Ramos (cell line): ENCODE data around the gene KCTD15.

Experiments
- in situ Hi-C: fragments of 300-500 bp; cut with MboI; formaldehyde crosslinking; loops from one replicate; pipeline ENCODE4 v1.14.3; 2022; ENCODE audit warnings: low sequenced_read_pairs; ENCODE audit not compliant: unreplicated experiment

The KCTD15 gene

DNA sequence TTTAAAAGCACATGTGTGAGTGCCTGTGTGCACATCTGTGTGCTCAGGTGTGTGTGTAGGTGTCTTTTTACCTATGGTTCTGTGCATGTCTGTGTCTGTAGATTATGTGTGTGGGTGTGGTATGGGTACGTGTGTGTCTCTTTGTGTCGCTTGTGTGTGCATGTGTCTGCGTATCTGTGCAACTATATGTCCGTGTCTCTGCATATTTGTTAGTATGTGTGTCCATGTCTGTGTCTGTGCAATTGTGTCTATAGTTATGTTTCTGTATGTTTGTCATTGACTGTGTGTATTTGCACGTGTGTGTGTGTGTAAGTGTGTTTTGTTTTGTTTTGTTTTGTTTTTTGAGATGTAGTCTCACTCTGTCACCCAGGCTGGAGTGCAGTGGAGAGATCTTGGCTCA lies 7.3 kb upstream of the KCTD15 start:
- in situ Hi-C loops = loop anchor here (10.0 to 25.0 kb wide), 3 partner anchors 305 to 548 kb away; no protein-coding TSS in a partner anchor

DNA sequence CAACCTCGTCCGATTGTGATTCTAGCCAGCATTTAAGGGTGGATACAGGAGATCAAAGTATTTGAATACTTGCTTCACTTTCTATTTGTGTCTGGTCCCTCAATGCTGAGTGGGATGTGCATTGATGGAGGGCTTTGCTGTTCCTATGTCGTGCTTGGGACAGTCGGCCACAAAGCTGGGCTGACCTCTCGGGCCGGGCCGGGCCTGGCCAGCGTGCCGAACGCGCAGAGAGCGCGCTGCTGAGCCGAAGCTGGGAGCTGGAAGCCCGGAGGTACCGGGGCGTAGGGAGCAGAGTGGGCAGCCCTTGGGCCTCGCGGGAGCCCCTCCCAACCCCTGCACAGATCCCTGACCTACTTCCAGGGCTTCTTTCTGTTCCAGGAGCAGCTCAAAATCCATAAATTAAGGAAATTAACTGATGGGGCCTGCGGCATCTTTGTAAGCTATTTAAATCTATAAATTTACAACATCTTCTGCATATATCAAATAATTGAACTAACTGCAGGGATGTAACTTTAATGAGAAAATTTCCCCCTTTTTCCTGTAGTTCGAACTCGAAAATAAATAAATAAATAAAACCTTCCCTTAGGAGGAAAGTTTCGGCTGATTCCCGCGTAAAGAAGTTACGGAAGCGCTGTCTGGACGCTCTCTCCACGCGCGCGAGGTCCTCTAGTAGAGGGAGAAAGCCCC lies 1.8 kb upstream of the KCTD15 start:
- in situ Hi-C loops = loop anchor here (25.0 kb wide), 1 partner anchor 542 kb away; no protein-coding TSS in a partner anchor

DNA sequence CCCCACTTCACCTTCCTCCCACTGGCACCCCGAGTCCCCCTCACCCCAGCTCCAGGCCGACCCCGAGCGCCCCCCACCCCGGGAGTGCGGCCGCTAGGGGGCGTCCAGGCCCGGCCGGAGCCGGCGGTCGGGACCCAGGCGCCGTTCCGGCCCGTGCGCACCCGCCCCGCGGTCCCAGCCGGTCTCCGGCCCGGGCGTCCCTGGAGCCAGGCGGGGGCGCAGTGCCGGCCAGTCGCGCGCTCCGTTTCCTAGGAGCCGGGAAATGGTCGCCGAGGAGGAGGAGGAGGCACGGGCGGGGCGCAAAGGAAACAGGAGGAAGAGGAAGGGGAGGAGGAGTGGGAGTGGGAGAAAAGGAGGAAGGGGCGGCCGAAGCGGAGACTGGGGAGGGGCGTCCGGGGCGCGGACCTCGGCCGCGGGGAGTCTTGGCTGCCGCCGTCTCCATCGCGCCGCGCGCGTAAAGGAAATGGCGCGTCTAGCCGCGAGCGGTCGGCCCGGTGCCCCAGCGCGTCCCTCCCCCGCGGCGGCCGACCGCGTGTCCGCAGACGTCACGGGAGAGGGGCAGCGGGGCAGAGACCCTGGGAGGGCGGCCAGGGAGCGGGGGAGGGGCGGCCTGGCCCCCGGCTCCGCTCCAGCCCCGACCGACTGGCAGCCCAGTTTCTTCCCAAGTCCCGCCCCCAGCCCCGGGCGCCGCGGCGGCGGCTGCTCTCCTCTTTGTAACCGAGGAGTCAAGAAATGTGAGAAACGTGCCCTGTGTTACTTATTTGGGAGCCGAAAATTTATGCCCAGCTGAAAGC lies 1.1 kb upstream of the KCTD15 start:
- in situ Hi-C loops = loop anchor here (25.0 kb wide), 1 partner anchor 542 kb away; no protein-coding TSS in a partner anchor

DNA sequence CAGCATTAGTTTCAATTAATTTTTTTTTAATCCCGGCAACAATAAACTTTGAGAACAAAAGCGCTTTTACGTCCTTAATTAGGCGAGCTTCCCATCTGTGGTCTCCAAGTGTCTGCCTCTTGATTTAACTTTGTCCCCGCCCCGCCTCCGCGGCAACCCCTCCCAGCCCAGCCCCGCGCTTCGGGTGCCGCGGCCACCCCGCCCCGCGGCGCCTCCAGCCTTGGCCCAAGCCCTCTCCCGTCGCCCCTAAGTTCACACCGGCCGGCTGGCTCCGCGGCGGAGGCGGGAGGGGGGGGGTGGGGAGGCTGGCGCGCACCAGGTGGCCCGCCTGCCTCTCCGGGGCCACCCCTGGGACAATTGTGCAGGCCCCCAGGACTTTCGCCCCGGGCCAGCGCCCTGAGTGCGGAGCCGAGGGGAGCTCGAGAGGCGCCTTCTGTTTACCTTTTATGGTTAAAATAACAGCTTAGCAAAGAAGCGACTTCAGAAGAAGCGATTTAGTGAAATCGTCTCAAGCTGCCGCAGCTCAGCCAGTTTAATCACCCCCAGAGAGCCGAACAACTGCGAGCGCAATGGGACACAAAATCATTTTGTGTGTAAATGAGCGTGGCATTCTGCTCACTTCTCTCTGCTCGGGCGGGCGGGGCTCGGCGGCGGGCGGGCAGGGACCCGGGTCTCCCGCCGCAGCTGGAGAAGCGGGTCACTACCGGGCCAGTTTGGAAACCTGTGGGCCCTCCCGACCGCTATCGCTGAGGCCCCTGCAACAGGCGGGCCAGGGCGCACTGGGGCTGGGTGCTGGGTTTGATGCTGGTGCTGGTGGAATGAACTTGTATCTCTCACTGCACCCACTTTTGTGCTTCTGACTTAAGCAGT lies 1.4 kb downstream of the KCTD15 start:
- in situ Hi-C loops = loop anchor here (25.0 kb wide), 1 partner anchor 539 kb away; no protein-coding TSS in a partner anchor

DNA sequence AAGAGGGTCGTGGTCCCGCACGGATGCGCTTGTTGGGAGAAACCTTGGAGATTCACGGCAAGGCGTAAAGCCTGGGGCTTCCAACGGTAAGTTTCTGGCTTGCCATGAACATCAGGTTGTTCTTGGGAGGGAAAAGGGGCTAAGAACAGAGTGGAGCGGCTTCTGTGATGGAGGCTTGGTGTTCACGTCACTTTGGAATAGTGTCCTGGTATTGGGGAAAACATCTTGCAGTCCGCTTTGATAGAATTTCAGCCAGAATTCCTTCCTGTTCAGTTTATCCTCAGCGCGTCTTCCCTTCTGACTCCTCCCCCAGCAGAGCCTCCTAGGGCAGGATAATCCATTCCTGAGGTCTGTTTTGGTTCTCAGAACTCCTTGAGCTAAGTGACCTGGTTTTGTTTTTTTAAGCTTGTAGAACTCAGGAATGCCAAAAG lies 2.0 kb downstream of the KCTD15 start:
- in situ Hi-C loops = loop anchor here (25.0 kb wide), 1 partner anchor 539 kb away; no protein-coding TSS in a partner anchor

DNA sequence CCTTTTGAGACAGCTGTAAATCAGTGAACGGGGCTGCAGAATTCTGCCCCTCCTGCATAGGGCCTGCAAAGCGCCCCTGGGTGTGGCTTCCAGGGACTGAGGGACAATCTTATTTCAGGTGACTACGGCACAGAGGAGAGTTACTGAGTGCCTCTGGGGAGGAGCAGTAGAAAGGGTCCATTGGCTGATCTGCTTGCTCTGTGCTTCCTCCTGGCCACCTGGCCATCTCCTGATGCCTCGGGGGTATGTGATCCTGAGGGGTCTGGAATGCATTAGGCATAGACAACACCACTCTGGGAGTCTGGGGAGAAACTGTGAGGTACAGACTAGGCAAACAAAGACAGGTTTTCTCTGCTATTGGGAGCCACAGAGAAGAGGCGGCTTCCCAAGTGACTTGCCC lies 2.8 kb downstream of the KCTD15 start:
- in situ Hi-C loops = loop anchor here (25.0 kb wide), 1 partner anchor 538 kb away; no protein-coding TSS in a partner anchor

DNA sequence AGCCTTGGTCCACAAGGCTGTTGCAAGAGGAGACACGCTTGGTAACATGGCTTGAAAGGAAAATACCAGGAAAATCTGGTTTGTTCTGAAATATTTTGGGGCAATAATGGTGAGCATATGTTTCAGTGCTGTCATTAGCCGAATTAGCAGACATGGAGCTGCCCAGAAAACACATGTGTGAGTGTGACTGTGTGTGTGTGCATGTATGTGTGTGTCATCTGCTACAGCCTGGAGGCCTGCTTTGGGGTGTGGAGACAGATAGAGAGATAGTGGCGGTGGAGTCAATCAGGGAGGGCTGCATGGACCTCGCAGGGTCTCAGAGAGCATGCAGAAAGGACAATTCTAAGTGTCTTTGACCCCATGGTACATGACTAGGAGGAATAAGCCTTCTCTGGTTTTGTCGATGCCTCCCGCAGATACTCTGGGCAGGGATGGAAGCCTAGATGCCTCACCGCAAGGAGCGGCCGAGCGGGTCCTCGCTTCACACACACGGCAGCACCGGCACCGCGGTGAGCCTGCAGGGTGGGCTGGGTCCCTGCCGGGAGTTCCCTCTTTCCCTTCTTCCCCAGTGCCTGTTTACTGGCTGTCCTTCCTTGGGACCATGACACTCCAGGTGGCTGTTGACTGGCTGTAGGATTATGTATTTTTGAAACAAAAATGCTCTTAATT lies 3.5 kb downstream of the KCTD15 start:
- in situ Hi-C loops = no loop called here

DNA sequence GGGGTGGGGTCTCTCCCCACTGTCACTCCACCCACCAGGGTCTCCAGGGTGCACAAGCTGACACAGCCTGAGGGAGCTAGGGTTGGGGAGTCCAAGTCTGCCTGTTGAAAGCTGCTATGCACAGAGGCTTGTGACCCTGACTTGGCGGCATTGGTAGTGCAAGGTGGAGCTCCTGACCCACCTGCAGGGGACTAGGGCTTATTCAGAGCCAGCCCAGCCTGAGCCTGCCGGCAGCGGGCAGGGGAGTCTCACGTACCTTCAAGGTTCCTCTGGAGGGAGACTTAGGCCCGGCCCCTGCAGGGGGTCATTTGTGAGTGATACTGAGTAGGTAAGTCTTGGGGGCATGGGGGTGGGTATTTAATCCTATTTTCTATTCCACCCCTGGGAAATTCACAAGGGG lies 4.7 kb downstream of the KCTD15 start:
- in situ Hi-C loops = no loop called here

DNA sequence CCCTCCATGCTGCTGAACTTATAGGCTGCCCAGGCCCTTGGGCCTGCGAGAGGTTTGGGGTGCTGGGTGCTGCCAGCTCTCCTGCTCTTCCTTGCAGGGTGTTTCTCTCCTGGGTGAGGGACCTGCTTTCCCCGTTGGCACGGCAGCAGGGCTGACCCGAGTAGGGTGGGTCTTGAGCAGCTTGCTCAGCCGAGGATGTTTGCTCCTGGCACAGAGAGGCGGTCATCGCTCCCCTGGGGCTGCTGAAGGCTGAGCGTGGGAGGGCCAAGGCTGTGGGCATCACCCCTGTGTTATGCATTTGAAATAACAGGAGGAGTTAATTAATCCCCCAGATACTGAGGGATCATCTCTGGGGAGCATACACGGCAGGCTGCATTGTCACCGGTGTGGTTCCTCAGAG lies 5.3 kb downstream of the KCTD15 start:
- in situ Hi-C loops = no loop called here

DNA sequence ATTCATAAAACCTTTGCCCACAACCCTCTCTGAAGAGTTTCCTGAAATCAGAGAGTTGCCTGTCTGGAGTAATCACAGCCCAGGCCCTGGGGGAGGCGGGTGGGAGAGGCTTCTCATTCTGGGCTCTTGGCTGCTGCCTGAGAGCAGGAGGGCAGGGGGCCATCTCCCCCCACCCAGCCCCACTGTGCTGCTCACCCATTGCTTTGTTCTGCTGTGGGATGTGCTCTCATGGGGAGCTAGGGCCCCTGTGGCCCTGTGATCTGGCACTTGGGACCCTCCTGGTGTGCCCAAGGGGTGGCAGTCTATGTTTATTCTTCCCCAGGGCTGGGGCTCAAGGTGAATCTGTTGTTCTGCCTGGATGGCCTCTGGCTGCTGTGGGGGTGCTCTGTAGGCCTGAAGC lies 6.1 kb downstream of the KCTD15 start:
- in situ Hi-C loops = no loop called here

DNA sequence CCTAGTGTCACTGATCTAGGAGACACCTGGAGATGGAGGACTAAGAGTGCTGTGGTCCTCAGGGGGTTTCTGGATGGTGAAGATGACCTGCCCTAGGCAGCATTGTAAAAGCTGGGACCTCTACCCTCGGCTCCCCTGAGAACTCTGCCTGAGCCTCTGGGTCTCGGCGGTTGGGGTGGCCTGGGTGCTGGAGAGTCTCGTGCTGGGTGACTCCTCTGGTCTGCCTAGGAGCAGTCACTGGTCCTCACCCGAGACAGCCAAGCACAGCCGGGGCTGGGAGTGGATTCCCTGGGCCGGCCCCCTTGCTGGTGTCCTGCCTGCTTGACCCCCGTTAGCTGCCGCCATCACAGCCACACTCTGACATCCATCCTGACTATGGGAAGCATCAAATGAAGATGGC lies 6.7 kb downstream of the KCTD15 start:
- in situ Hi-C loops = no loop called here

DNA sequence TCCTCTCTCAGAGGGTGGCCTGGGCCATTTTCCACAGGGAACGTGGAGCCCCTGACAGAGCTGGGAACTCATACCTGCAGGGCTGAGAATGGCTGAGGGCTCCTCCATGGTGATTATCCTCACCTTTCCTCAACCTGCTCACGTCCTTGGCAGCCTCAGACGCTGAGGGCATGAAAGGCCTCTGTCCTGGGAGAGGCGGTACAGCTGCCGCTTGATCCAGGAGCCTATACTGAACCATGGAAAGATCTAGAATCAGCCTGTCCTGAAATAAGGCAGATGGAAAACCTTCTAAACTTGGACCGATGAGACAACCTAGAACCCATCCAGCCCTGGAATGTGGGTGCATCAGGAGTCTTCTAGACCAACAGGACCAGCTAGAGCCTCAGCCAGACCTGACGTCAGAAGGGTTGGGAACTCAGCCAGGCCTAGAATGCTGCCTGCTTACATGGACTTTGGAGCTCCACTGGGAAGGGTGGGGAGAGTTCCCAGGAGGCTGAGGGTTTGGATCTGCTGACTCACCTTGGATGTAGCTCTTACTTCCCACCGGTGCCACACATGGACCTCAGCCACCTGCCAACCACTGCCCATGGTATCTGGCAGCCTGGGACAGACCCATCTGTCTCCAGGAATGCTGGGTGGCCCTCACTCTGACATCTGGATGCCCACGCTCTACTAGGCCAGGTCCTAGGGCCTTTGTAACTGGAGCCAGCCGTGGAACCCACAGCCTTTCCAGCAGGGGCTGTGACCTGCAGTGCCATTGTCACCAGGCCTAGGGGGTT lies 7.5 kb downstream of the KCTD15 start:
- in situ Hi-C loops = no loop called here

DNA sequence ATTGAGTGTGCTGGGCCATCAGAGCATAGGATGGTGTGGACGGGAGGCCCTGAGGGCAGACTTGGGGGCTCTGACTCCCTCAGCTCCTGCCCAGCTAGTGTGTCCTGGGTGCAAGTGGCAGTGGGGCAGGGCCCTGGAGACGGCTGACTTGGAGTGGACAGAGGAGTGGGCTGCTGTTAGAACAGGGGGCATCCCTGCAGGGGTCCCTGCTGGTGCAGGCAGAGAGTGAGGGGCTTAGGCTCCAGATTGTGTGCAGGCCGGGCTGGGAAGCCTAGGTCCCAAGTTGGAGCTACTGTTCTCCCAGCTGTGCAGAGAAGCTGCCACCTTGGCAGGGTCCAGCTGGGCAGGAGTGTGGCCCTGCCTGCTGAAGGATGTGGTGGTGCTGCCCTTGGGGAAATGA lies 8.6 kb downstream of the KCTD15 start:
- in situ Hi-C loops = no loop called here

DNA sequence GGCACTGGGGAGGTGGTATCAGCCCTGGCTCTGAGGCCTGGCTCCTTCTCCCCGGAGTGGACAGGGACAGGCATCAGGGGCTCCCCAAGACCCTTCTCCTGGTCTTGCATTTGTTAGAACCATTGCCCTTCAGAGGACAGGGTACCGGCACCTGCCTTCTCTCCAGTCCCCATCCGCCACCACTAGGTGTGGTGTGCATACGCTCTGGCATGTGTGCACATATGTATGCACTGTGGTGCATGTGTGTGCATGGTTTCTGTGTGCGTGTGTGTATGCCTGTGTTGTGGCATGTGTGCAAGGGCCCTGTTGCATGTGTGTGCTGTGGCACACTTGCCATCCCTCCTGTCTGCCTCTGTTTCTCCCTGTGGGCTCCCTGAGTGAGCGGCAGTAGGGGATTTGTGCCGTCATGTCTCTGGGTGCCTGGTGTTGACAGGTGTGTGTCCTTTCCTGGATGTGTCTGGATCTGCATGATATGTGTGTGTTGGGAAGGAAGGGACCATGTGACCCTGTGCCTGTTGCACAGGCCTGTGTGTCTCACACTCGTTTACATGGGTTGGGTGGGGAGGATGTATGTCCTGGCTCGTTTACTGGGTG lies 9.3 kb downstream of the KCTD15 start:
- in situ Hi-C loops = no loop called here

DNA sequence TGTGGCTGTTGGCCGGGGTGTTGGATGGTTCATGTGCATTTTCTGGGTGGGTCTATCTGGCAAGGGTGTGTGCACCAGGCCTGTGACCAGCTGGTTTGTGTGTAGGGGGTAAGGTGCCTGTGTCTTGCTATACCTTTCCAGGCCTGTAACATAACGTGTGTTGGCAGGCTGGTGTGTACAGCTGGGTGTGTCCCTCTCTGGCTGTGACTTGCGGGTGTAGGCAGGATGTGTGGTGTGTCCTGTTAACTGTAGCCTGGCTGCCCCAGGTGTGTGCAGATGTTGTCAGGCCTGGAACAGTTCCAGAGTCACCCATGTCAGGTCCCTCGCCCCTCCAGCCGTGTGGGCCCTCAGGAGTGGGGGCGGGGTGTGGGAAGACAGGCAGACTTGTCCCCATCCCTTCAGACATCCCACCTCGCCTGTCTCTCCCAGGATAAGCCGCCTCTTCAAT lies 9.8 kb downstream of the KCTD15 start:
- in situ Hi-C loops = no loop called here

DNA sequence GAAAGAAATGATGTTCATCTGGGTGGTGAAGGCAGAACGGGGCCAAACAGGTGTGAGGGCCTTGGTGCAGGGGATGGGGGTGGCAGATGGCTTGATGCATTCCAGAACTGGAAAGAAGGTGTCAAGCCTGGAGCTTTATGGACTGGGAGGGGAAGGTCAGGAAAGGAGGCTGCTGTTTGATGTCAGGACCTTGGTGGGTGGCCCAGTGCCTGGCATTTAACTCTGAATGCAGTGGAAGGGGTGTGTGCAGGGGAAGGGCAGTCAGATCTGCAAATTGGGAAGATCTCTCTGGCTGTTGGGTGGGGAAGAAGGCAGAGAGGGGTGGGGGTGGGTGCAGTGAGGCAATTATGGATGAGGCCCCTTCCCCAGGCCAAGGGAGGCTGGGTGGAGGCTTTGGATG lies 11.7 kb downstream of the KCTD15 start:
- in situ Hi-C loops = no loop called here

DNA sequence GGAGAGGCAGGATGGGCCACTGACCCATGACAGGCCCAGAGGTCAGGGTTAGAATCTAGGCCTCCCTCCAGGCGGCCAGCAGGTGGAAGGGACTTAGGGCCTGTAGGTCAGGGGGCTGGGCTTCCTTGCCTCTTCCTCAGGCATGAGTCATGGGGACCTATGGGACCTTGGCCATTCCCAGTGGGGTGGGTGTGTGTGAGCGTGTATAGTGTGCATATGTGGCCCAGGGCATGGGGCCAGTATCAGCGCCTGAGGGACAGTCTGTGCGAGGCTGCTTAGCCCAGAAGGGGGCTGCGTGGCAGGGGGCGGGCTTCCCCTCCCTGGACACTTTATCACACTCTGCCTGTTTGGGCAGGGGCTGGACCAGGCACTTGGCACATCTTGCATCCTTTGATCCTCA lies 13.3 kb downstream of the KCTD15 start:
- in situ Hi-C loops = no loop called here

DNA sequence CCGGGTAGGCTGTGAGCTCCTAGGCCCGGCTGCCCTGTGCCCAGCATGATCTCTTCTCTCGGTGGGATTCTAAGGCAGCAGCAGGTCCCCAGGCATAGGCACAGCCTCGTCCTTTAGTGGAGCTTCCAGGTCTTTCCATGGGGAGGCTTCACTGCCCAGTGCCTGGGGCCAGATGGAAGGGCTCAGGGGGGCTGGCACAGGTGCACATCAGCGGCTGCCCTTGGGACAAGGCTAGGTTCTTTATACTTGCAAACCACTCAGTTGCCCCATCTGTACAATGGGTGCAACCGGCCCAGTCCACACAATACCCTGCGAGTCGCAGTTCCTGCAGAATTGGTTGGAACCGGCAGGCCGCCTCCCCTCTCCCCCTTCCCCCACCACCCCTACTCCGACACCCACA lies 14.2 kb downstream of the KCTD15 start:
- in situ Hi-C loops = no loop called here

DNA sequence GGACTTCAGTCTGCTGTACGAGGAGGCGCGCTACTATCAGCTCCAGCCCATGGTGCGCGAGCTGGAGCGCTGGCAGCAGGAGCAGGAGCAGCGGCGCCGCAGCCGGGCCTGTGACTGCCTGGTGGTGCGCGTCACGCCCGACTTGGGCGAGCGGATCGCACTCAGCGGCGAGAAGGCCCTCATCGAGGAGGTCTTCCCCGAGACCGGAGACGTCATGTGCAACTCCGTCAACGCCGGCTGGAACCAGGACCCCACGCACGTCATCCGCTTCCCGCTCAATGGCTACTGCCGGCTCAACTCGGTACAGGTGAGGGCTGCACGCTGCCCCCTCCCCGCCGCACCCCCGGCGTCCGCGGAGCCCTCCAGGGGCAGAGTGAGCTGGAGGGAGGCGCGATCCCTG lies 14.6 kb downstream of the KCTD15 start:
- in situ Hi-C loops = no loop called here
